HepG2 (cell line): Measurements from ENCODE around the gene SLC13A3. TPM values are rescaled to one million over a fixed set of nuclear protein-coding genes. Genes with fewer than 3 reads are reported as not detected.

Experiments
- ADNP ChIP-seq: sonication (generic); formaldehyde crosslinking; IDR thresholded peaks from 2 replicates; pipeline ENCODE4 v1.4.0; 2020; ENCODE audit warnings: missing genetic modification reagents
- HMG20B ChIP-seq: conservative IDR thresholded peaks from 2 replicates; pipeline ENCODE4 v1.6.1; 2016; ENCODE audit warnings: missing genetic modification reagents, missing compliant biosample characterization
- MXD4 ChIP-seq: IDR thresholded peaks from 2 replicates; pipeline ENCODE4 v1.6.1; 2016; ENCODE audit warnings: mild to moderate bottlenecking, missing biosample characterization, missing genetic modification reagents
- POLR2A ChIP-seq, 2 experiments: IDR thresholded peaks; 2 replicates each; pipeline ENCODE4 v1.6.1; 2011; ENCODE audit warnings: low read depth in 2 of 2, low read length in 2 of 2, mild to moderate bottlenecking in 1 of 2, moderate library complexity in 1 of 2; ENCODE audit not compliant: insufficient read depth in 1 of 2
- YY1 ChIP-seq: IDR thresholded peaks from 2 replicates; pipeline ENCODE4 v1.6.1; 2011; ENCODE audit warnings: low read length, low read depth, moderate library complexity, mild to moderate bottlenecking; ENCODE audit not compliant: insufficient read depth, insufficient replicate concordance
- ZNF343 ChIP-seq: sonication (generic); formaldehyde crosslinking; IDR thresholded peaks from 2 replicates; pipeline ENCODE4 v1.4.0; 2020; ENCODE audit warnings: mild to moderate bottlenecking, missing genetic modification reagents
- ZNF367 ChIP-seq: sonication (generic); formaldehyde crosslinking; IDR thresholded peaks from 2 replicates; pipeline ENCODE4 v1.4.0; 2020; ENCODE audit warnings: missing genetic modification reagents, borderline replicate concordance
- ZNF674 ChIP-seq: sonication (generic); formaldehyde crosslinking; IDR thresholded peaks from 2 replicates; pipeline ENCODE4 v1.5.0; 2020; ENCODE audit warnings: low read depth, mild to moderate bottlenecking, missing genetic modification reagents
- polyA plus RNA-seq, 8 experiments: library from polyadenylated mRNA; depleted of rRNA in 3 of 8; stranded (reverse) in 7 of 8; unstranded in 1 of 8; fragments of >200 nt; fragmentation: Illumina TruSeq in 4 of 8; extraction: Trizol in 4 of 8; gene quantifications; 2 replicates each; pipeline versions ENCODE4 v1.2.1 to v1.2.3, GENCODE V29; 2011 to 2016; ENCODE audit warnings: low read depth in 4 of 8, missing spikeins in 1 of 8, mixed read lengths in 1 of 8; ENCODE audit not compliant: insufficient read depth in 1 of 8
- total RNA-seq, 5 experiments: library from RNA; depleted of rRNA; stranded (reverse); fragments of >200 nt; fragmentation: Illumina TruSeq; extraction: Trizol; gene quantifications; 2 replicates each; pipeline ENCODE4 v1.2.3, GENCODE V29; 2016; ENCODE audit warnings: low read depth in 1 of 5
- TF ChIP-seq, protein P1 (sequence below), 2 experiments: fragments of 450-650 bp in 1 of 2; sonication (generic) in 1 of 2; formaldehyde crosslinking in 1 of 2; IDR thresholded peaks; 2 replicates each; pipeline versions ENCODE4 v1.6.1 to v1.8.0; 2016 to 2022; ENCODE audit warnings: antibody characterized with exemption in 1 of 2, mild to moderate bottlenecking in 1 of 2, missing genetic modification reagents in 1 of 2
- TF ChIP-seq, protein P2 (sequence below): fragments of 450-650 bp; IDR thresholded peaks from 2 replicates; pipeline ENCODE4 v1.6.1; 2017
- TF ChIP-seq, protein P3 (sequence below): sonication (generic); formaldehyde crosslinking; IDR thresholded peaks from 2 replicates; pipeline ENCODE4 v1.4.0; 2020; ENCODE audit warnings: missing genetic modification reagents
- TF ChIP-seq, protein P4 (sequence below): sonication (generic); formaldehyde crosslinking; IDR thresholded peaks from 2 replicates; pipeline ENCODE4 v1.9.0; 2021; ENCODE audit warnings: missing genetic modification reagents, borderline replicate concordance
- TF ChIP-seq, protein P5 (sequence below): sonication (generic); formaldehyde crosslinking; IDR thresholded peaks from 2 replicates; pipeline ENCODE4 v1.4.0; 2020; ENCODE audit warnings: low read depth, mild to moderate bottlenecking, missing genetic modification reagents

Gene SLC13A3
- total and polyA plus RNA-seq, 2 of the 13 experiments (the other 11 are each of a cell fraction or from before 2014, with no cell fraction given): 66.5 to 76.0 TPM

DNA sequence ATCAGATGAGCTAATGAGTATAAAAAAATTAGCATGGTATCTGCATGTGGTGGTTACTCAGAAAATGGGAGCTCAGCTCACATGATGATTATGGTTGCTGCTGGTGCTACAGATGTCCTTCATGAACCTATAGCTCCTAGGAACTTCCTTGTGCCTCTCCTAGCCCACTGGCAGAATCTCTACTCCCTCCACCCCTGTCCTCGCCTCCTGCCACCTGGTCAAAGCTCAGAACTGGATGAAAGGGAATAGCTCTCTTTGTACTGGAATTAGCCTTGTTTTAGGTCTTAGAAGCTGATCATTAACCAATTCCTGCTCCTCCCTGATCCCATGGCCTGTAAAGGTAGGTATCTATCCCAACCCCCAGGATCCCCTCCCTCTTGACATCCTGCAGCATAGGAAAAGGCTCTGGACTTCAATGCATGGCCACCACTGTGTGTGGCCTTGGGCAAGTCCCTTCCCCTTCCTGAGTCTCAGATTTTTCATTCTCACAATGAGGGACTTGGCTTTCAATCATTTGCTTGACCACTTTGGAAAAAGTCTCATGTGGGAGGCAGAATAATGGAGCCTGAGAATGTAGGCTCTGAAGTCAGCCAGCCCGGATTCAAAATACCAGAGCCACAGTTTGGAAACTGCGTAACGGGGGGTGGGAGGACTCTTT is 43.9 kb downstream of the SLC13A3 start (continued):
- TF ChIP-seq, protein P1, sequence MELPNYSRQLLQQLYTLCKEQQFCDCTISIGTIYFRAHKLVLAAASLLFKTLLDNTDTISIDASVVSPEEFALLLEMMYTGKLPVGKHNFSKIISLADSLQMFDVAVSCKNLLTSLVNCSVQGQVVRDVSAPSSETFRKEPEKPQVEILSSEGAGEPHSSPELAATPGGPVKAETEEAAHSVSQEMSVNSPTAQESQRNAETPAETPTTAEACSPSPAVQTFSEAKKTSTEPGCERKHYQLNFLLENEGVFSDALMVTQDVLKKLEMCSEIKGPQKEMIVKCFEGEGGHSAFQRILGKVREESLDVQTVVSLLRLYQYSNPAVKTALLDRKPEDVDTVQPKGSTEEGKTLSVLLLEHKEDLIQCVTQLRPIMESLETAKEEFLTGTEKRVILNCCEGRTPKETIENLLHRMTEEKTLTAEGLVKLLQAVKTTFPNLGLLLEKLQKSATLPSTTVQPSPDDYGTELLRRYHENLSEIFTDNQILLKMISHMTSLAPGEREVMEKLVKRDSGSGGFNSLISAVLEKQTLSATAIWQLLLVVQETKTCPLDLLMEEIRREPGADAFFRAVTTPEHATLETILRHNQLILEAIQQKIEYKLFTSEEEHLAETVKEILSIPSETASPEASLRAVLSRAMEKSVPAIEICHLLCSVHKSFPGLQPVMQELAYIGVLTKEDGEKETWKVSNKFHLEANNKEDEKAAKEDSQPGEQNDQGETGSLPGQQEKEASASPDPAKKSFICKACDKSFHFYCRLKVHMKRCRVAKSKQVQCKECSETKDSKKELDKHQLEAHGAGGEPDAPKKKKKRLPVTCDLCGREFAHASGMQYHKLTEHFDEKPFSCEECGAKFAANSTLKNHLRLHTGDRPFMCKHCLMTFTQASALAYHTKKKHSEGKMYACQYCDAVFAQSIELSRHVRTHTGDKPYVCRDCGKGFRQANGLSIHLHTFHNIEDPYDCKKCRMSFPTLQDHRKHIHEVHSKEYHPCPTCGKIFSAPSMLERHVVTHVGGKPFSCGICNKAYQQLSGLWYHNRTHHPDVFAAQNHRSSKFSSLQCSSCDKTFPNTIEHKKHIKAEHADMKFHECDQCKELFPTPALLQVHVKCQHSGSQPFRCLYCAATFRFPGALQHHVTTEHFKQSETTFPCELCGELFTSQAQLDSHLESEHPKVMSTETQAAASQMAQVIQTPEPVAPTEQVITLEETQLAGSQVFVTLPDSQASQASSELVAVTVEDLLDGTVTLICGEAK (IDR thresholded peaks at IDR 0.05): no peak
- TF ChIP-seq, protein P1 (CRISPR knock-in tag; IDR thresholded peaks at IDR 0.05): no peak; the same call in 1 of the 2 replicates
- TF ChIP-seq HMG20B (peak; percentile 89), YY1 (peak; percentile 67), ZNF367 (CRISPR knock-in tag) (no peak), POLR2A (IDR thresholded peaks at IDR 0.05; ENCODE audit: insufficient read depth in 1 of 2, low read depth in 2 of 2, low read length in 2 of 2) (peak; percentile 53 to 56), ADNP (no peak; the same call in 1 of the 2 replicates), MXD4 (CRISPR knock-in tag) (peak; percentile 53; the same call in 1 of the 2 replicates), ZNF343 (CRISPR knock-in tag) (no peak), ZNF674 (CRISPR knock-in tag) (no peak)
- TF ChIP-seq, protein P2, sequence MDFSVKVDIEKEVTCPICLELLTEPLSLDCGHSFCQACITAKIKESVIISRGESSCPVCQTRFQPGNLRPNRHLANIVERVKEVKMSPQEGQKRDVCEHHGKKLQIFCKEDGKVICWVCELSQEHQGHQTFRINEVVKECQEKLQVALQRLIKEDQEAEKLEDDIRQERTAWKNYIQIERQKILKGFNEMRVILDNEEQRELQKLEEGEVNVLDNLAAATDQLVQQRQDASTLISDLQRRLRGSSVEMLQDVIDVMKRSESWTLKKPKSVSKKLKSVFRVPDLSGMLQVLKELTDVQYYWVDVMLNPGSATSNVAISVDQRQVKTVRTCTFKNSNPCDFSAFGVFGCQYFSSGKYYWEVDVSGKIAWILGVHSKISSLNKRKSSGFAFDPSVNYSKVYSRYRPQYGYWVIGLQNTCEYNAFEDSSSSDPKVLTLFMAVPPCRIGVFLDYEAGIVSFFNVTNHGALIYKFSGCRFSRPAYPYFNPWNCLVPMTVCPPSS: no peak
- TF ChIP-seq, protein P3, sequence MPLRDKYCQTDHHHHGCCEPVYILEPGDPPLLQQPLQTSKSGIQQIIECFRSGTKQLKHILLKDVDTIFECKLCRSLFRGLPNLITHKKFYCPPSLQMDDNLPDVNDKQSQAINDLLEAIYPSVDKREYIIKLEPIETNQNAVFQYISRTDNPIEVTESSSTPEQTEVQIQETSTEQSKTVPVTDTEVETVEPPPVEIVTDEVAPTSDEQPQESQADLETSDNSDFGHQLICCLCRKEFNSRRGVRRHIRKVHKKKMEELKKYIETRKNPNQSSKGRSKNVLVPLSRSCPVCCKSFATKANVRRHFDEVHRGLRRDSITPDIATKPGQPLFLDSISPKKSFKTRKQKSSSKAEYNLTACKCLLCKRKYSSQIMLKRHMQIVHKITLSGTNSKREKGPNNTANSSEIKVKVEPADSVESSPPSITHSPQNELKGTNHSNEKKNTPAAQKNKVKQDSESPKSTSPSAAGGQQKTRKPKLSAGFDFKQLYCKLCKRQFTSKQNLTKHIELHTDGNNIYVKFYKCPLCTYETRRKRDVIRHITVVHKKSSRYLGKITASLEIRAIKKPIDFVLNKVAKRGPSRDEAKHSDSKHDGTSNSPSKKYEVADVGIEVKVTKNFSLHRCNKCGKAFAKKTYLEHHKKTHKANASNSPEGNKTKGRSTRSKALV (CRISPR knock-in tag): no peak
- TF ChIP-seq, protein P4, sequence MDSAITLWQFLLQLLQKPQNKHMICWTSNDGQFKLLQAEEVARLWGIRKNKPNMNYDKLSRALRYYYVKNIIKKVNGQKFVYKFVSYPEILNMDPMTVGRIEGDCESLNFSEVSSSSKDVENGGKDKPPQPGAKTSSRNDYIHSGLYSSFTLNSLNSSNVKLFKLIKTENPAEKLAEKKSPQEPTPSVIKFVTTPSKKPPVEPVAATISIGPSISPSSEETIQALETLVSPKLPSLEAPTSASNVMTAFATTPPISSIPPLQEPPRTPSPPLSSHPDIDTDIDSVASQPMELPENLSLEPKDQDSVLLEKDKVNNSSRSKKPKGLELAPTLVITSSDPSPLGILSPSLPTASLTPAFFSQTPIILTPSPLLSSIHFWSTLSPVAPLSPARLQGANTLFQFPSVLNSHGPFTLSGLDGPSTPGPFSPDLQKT (CRISPR knock-in tag): no peak
- TF ChIP-seq, protein P5, sequence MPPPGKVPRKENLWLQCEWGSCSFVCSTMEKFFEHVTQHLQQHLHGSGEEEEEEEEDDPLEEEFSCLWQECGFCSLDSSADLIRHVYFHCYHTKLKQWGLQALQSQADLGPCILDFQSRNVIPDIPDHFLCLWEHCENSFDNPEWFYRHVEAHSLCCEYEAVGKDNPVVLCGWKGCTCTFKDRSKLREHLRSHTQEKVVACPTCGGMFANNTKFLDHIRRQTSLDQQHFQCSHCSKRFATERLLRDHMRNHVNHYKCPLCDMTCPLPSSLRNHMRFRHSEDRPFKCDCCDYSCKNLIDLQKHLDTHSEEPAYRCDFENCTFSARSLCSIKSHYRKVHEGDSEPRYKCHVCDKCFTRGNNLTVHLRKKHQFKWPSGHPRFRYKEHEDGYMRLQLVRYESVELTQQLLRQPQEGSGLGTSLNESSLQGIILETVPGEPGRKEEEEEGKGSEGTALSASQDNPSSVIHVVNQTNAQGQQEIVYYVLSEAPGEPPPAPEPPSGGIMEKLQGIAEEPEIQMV (CRISPR knock-in tag): no peak
